ENCODE results near the gene SORCS3. TPM values are rescaled to one million over a fixed set of nuclear protein-coding genes. Genes with fewer than 3 reads are reported as not detected.

The SORCS3 gene
- total and polyA plus RNA-seq, 9 of the 15 experiments (the other 6 are each of a cell fraction or from before 2014, with no cell fraction given), result not detected

- H3K36me3 ChIP-seq (ENCODE audit: control insufficient read depth, insufficient read depth, low read length), result no peaks in the 10 kb centered on the region
- H2AFZ ChIP-seq (ENCODE audit: low read depth, low read length), result no peak overlapping the region
- no peak overlapping the region for H3K4me2 ChIP-seq (ENCODE audit: insufficient read depth, low read length)
- no peak for FAIRE-seq
- no peaks in the 10 kb centered on the region for H3K27me3 ChIP-seq (ENCODE audit: control insufficient read depth in 2 of 2, insufficient read depth in 2 of 2, low read length in 2 of 2)
- ChIA-PET CTCF (ENCODE audit: low intra/inter-chr PET ratio) (no interaction called here), POLR2A (no interaction called here)
- no peak for DNase-seq (ENCODE audit: extremely low read depth in 1 of 4, low spot score in 3 of 4)
- no peaks in the 10 kb centered on the region for H3K79me2 ChIP-seq (ENCODE audit: control insufficient read depth, insufficient read depth, low read length)
- H3K9me1 ChIP-seq (ENCODE audit: control insufficient read depth, insufficient read depth, low read length), result no peaks in the 10 kb centered on the region
- TF ChIP-seq ZNF280A (IDR thresholded peaks at IDR 0.05; ENCODE audit: low read depth, partially characterized antibody) (no peak), ZNF707 (CRISPR knock-in tag; conservative IDR thresholded peaks at IDR 0.05) (no peak), NFYB (IDR thresholded peaks at IDR 0.05; ENCODE audit: extremely low read depth, insufficient read length) (no peak), TBL1XR1 (IDR thresholded peaks at IDR 0.05; ENCODE audit: low read length in 2 of 2) (no peak), MBD1 (CRISPR knock-in tag; IDR thresholded peaks at IDR 0.05) (no peak), BRF1 (IDR thresholded peaks at IDR 0.05; ENCODE audit: borderline replicate concordance, extremely low read depth, insufficient read length) (no peak)
- no TSS peak for BruUV-seq (replicated peaks)
- H3K4me1 ChIP-seq (replicated peaks in 1 of 2; ENCODE audit: control insufficient read depth in 2 of 2, insufficient read depth in 2 of 2, low read length in 2 of 2), result no peaks in the 10 kb centered on the region
- H3K9ac ChIP-seq (ENCODE audit: insufficient read depth in 1 of 2, low read depth in 2 of 2, low read length in 2 of 2), result no peak overlapping the region
- H3K4me3 ChIP-seq, result no peak overlapping the region
- no peaks in the 10 kb centered on the region for H4K20me1 ChIP-seq (replicated peaks; ENCODE audit: control insufficient read depth, insufficient read depth, low read length)
- in situ Hi-C loops (cut with MboI) (no loop called here), intact Hi-C loops (cut with micrococcal nuclease) (no loop called here)
- no peaks in the 10 kb centered on the region for H3K9me3 ChIP-seq (replicated peaks; ENCODE audit: control insufficient read depth, insufficient read depth, low read depth, low read length)
- no peak for ATAC-seq
- no peak overlapping the region for H3K27ac ChIP-seq (ENCODE audit: extremely low read depth, low read depth, low read length)
Observed at GRCh38 chr10:105037022-105037421, 395.9 kb downstream of the SORCS3 start.

Data from K562 (cell line).